H1 (cell line): Measurements from ENCODE around the gene PTPN1. TPM values are rescaled to one million over a fixed set of nuclear protein-coding genes. Genes with fewer than 3 reads are reported as not detected.

Experiments
- CTCF ChIA-PET: fragments of 300-600 bp; sonication (Branson Sonifier 250); formaldehyde crosslinking; loops from one replicate; lab custom pipeline; 2021; ENCODE audit not compliant: partially characterized antibody; lab: Charles Lee
- POLR2A ChIA-PET: fragments of 300-600 bp; sonication (Branson Sonifier 250); formaldehyde crosslinking; loops from one replicate; lab custom pipeline; 2021; ENCODE audit warnings: inconsistent platforms; ENCODE audit not compliant: partially characterized antibody; lab: Charles Lee
- DNase-seq, 2 experiments: peaks; one replicate each; pipeline versions ENCODE4 v3.0.0 to v3.0.0-alpha.2; 2010 to 2022; ENCODE audit warnings: low spot score in 2 of 2, low read depth in 1 of 2, mixed read lengths in 1 of 2
- FAIRE-seq: peaks from 2 replicates; lab custom pipeline; 2011; peaks lifted over from hg19 to GRCh38; lab: Jason Lieb, UNC
- H2AFZ ChIP-seq: 2 replicates; pipeline ENCODE4 v1.8.1; 2012; ENCODE audit warnings: low read length, inconsistent platforms
- H2AK5ac ChIP-seq: 2 replicates; pipeline ENCODE4 v1.6.1; 2013; ENCODE audit warnings: low read depth, low read length
- H2BK120ac ChIP-seq: replicated peaks from 2 replicates; pipeline ENCODE3; 2013; ENCODE audit warnings: low read depth, low read length, inconsistent platforms
- H2BK12ac ChIP-seq: 2 replicates; pipeline ENCODE4 v1.6.1; 2013; ENCODE audit warnings: low read depth, low read length
- H2BK15ac ChIP-seq: 2 replicates; pipeline ENCODE4 v1.6.1; 2013; ENCODE audit warnings: low read length
- H2BK20ac ChIP-seq: 2 replicates; pipeline ENCODE4 v1.6.1; 2013; ENCODE audit warnings: low read length
- H2BK5ac ChIP-seq: 2 replicates; pipeline ENCODE4 v1.6.1; 2013; ENCODE audit warnings: low read depth, low read length
- H3K14ac ChIP-seq: 2 replicates; pipeline ENCODE4 v1.6.1; 2013; ENCODE audit warnings: inconsistent platforms; ENCODE audit not compliant: insufficient read length
- H3K18ac ChIP-seq: 2 replicates; pipeline ENCODE4 v1.6.1; 2013; ENCODE audit warnings: low read length; ENCODE audit errors: extremely low read depth
- H3K23ac ChIP-seq: 2 replicates; pipeline ENCODE4 v1.6.1; 2013; ENCODE audit warnings: inconsistent platforms; ENCODE audit not compliant: insufficient read length
- H3K23me2 ChIP-seq: 2 replicates; pipeline ENCODE4 v1.6.1; 2013; ENCODE audit warnings: low read depth, low read length
- H3K27ac ChIP-seq: 2 replicates; pipeline ENCODE4 v1.6.1; 2011; ENCODE audit warnings: low read depth, low read length, inconsistent platforms
- H3K27me3 ChIP-seq, 4 experiments: replicated peaks in 1 of 4; 1 replicate in 1 of 4; 2 replicates in 3 of 4; pipeline versions ENCODE4 v1.6.1 to v1.8.1; 2011 to 2013; ENCODE audit warnings: low read length in 3 of 4, mild to moderate bottlenecking in 3 of 4, inconsistent platforms in 2 of 4, mixed read lengths in 2 of 4, moderate library complexity in 1 of 4; ENCODE audit not compliant: control insufficient read depth in 3 of 4, insufficient read depth in 3 of 4; ENCODE audit errors: extremely low read depth in 1 of 4
- H3K36me3 ChIP-seq, 4 experiments: 2 replicates each; pipeline versions ENCODE4 v1.6.1 to v1.8.1; 2011 to 2013; ENCODE audit warnings: mild to moderate bottlenecking in 4 of 4, low read length in 3 of 4, moderate library complexity in 2 of 4, control low read depth in 1 of 4, inconsistent platforms in 1 of 4; ENCODE audit not compliant: insufficient read depth in 4 of 4, control insufficient read depth in 2 of 4
- H3K4ac ChIP-seq: replicated peaks from 2 replicates; pipeline ENCODE3; 2013; ENCODE audit warnings: low read length, low read depth, mixed read lengths, inconsistent platforms; ENCODE audit not compliant: insufficient read length
- H3K4me1 ChIP-seq, 4 experiments: replicated peaks in 1 of 4; 1 replicate in 1 of 4; 2 replicates in 3 of 4; pipeline versions ENCODE4 v1.6.1 to v1.8.1; 2011 to 2013; ENCODE audit warnings: low read length in 3 of 4, inconsistent platforms in 2 of 4, mixed read lengths in 1 of 4; ENCODE audit not compliant: insufficient read depth in 4 of 4, control insufficient read depth in 3 of 4
- H3K4me2 ChIP-seq, 2 experiments: 2 replicates each; pipeline versions ENCODE4 v1.6.1 to v1.8.1; 2011 to 2013; ENCODE audit warnings: low read depth in 2 of 2, low read length in 2 of 2, control low read depth in 1 of 2, inconsistent platforms in 1 of 2, mild to moderate bottlenecking in 1 of 2; ENCODE audit not compliant: insufficient read depth in 1 of 2
- H3K4me3 ChIP-seq, 4 experiments: fragments of 200-600, 300-600 bp in 1 of 4; sonication (generic), shearing (Covaris generic), sonication (Bioruptor Twin) in 1 of 4; 2 replicates each; pipeline versions ENCODE4 v1.5.1 to v1.8.1; 2011 to 2016; ENCODE audit warnings: low read length in 4 of 4, low read depth in 3 of 4, control low read depth in 2 of 4, inconsistent platforms in 2 of 4, mild to moderate bottlenecking in 2 of 4, mixed read lengths in 1 of 4, moderate library complexity in 1 of 4; ENCODE audit not compliant: insufficient read depth in 2 of 4; ENCODE audit errors: extremely low read depth in 1 of 4
- H3K56ac ChIP-seq: replicated peaks from 2 replicates; pipeline ENCODE3; 2013; ENCODE audit warnings: low read depth, mild to moderate bottlenecking, mixed read lengths, low read length, inconsistent platforms; ENCODE audit not compliant: insufficient read length
- H3K79me1 ChIP-seq: 2 replicates; pipeline ENCODE4 v1.6.1; 2013; ENCODE audit warnings: low read depth, low read length, control low read depth
- H3K79me2 ChIP-seq, 2 experiments: 2 replicates each; pipeline versions ENCODE4 v1.6.1 to v1.8.1; 2012 to 2013; ENCODE audit warnings: low read length in 2 of 2, mild to moderate bottlenecking in 2 of 2, inconsistent platforms in 1 of 2; ENCODE audit not compliant: insufficient read depth in 2 of 2, control insufficient read depth in 1 of 2
- H3K9ac ChIP-seq, 4 experiments: replicated peaks in 1 of 4; 1 replicate in 1 of 4; 2 replicates in 3 of 4; pipeline versions ENCODE4 v1.6.1 to v1.8.1; 2011 to 2013; ENCODE audit warnings: low read depth in 3 of 4, low read length in 3 of 4, control low read depth in 2 of 4, mild to moderate bottlenecking in 2 of 4, moderate library complexity in 2 of 4, inconsistent platforms in 1 of 4; ENCODE audit errors: extremely low read depth in 1 of 4
- H3K9me3 ChIP-seq, 2 experiments: 2 replicates each; pipeline versions ENCODE4 v1.6.1 to v1.8.1; 2012 to 2013; ENCODE audit warnings: mild to moderate bottlenecking in 2 of 2, moderate library complexity in 2 of 2, control low read depth in 1 of 2, inconsistent platforms in 1 of 2, low read depth in 1 of 2, low read length in 1 of 2, mixed read lengths in 1 of 2; ENCODE audit not compliant: insufficient read depth in 2 of 2
- H4K20me1 ChIP-seq, 2 experiments: replicated peaks in 1 of 2; 2 replicates each; pipeline versions ENCODE3 to v1.8.1; 2011 to 2013; ENCODE audit warnings: inconsistent platforms in 2 of 2, low read length in 2 of 2, mild to moderate bottlenecking in 1 of 2; ENCODE audit not compliant: insufficient read depth in 2 of 2, control insufficient read depth in 1 of 2
- H4K5ac ChIP-seq: 2 replicates; pipeline ENCODE4 v1.6.1; 2013; ENCODE audit warnings: low read length, low read depth, mixed read lengths, inconsistent platforms; ENCODE audit not compliant: insufficient read length
- H4K8ac ChIP-seq: 2 replicates; pipeline ENCODE4 v1.8.0; 2013; ENCODE audit warnings: mild to moderate bottlenecking, moderate library complexity, low read length, inconsistent platforms; ENCODE audit not compliant: insufficient read depth; ENCODE audit errors: extremely low read depth
- H4K91ac ChIP-seq: replicated peaks from 2 replicates; pipeline ENCODE3; 2013; ENCODE audit warnings: low read length, mixed read lengths, inconsistent platforms; ENCODE audit not compliant: insufficient read length
- ASH2L ChIP-seq: fragments of 200-600, 300-600 bp; sonication (generic); IDR thresholded peaks from one replicate; pipeline ENCODE4 v1.7.1; 2017; ENCODE audit warnings: low read length
- BCL11A ChIP-seq, 2 experiments: IDR thresholded peaks; one replicate each; pipeline ENCODE4 v1.6.1; 2011; ENCODE audit warnings: low read depth in 2 of 2, low read length in 2 of 2, mild to moderate bottlenecking in 2 of 2
- BRCA1 ChIP-seq: IDR thresholded peaks from 2 replicates; pipeline ENCODE4 v1.6.1; 2012; ENCODE audit warnings: low read depth, low read length, improper control_type of control experiment
- CHD2 ChIP-seq: IDR thresholded peaks from 2 replicates; pipeline ENCODE4 v1.6.1; 2012; ENCODE audit warnings: low read length, improper control_type of control experiment
- CTBP2 ChIP-seq: IDR thresholded peaks from 2 replicates; pipeline ENCODE4 v1.7.0; 2011; ENCODE audit warnings: borderline replicate concordance, mild to moderate bottlenecking, moderate library complexity, mixed read lengths, low read length; ENCODE audit not compliant: insufficient read depth, insufficient read length
- EZH2 ChIP-seq: fragments of 200-600 bp; sonication (generic); IDR thresholded peaks from 2 replicates; pipeline ENCODE4 v1.7.1; 2012; ENCODE audit warnings: low read depth, mild to moderate bottlenecking, moderate library complexity, low read length, inconsistent platforms; ENCODE audit not compliant: severe bottlenecking
- GABPA ChIP-seq: IDR thresholded peaks from 2 replicates; pipeline ENCODE4 v1.6.1; 2011; ENCODE audit warnings: mild to moderate bottlenecking, low read length, moderate library complexity, borderline replicate concordance; ENCODE audit not compliant: insufficient read depth
- GTF2F1 ChIP-seq: IDR thresholded peaks from 2 replicates; pipeline ENCODE4 v1.6.1; 2012; ENCODE audit warnings: low read depth, low read length, improper control_type of control experiment, borderline replicate concordance
- KDM4A ChIP-seq: IDR thresholded peaks from one replicate; pipeline ENCODE4 v1.7.1; 2012; ENCODE audit warnings: low read depth, mild to moderate bottlenecking, moderate library complexity, low read length, inconsistent platforms; ENCODE audit not compliant: severe bottlenecking
- RXRA ChIP-seq: IDR thresholded peaks from 2 replicates; pipeline ENCODE4 v1.6.1; 2011; ENCODE audit warnings: low read depth, mild to moderate bottlenecking, low read length, moderate library complexity; ENCODE audit not compliant: insufficient read depth
- SAP30 ChIP-seq: fragments of 300-600 bp; sonication (generic); IDR thresholded peaks from 2 replicates; pipeline ENCODE4 v1.7.1; 2012; ENCODE audit warnings: low read length, moderate library complexity, mild to moderate bottlenecking, inconsistent platforms; ENCODE audit not compliant: insufficient read depth, insufficient replicate concordance
- SIX5 ChIP-seq: IDR thresholded peaks from 2 replicates; pipeline ENCODE4 v1.6.1; 2011; ENCODE audit warnings: mild to moderate bottlenecking, low read depth, low read length
- SUZ12 ChIP-seq: fragments of 200-600 bp; sonication (generic); IDR thresholded peaks from 2 replicates; pipeline ENCODE4 v1.6.1; 2012; ENCODE audit warnings: mild to moderate bottlenecking, inconsistent platforms, low read length, moderate library complexity, mixed read lengths
- TAF1 ChIP-seq: IDR thresholded peaks from 2 replicates; pipeline ENCODE4 v1.6.1; 2011; ENCODE audit warnings: mild to moderate bottlenecking, low read depth, low read length
- TBP ChIP-seq: IDR thresholded peaks from 2 replicates; pipeline ENCODE4 v1.6.1; 2011; ENCODE audit warnings: low read depth, low read length, improper control_type of control experiment
- WGBS, 2 experiments: shearing (Covaris generic) in 1 of 2; methylation state at CpG; one replicate each; pipeline versions ENCODE4 v1.1.6 to v1.1.7; 2013 to 2015; ENCODE audit warnings: low lambda C conversion rate in 2 of 2, mixed read lengths in 2 of 2, inconsistent platforms in 1 of 2, low coverage in 1 of 2, missing lambda C conversion rate in 1 of 2; ENCODE audit not compliant: insufficient replicate concordance in 2 of 2, insufficient coverage in 1 of 2, insufficient read length in 1 of 2; ENCODE audit errors: extremely low coverage in 1 of 2, missing lambda C conversion rate in 1 of 2; 5-methylcytosine and 5-hydroxymethylcytosine counted together
- polyA plus RNA-seq, 7 experiments: library from polyadenylated mRNA; depleted of rRNA in 3 of 7; stranded (reverse) in 5 of 7; unstranded in 2 of 7; fragments of >200 nt in 5 of 7; fragments of 200-250 nt in 2 of 7; gene quantifications; 1 replicate in 5 of 7; 2 replicates in 1 of 7; 4 replicates in 1 of 7; pipeline versions ENCODE4 v1.2.1 to v1.2.3, GENCODE V29; 2011 to 2013; ENCODE audit warnings: missing spikeins in 2 of 7, mixed read lengths in 2 of 7
- total RNA-seq: library from RNA; stranded (reverse); fragmentation: NEBNext Ultra II Directional; extraction: Animal tissue kit (Norgen Biotek cat#: 25700); gene quantifications from 2 replicates; pipeline ENCODE4 v1.2.1, GENCODE V29; 2021

PTPN1 gene
- total and polyA plus RNA-seq, 2 of the 8 experiments (the other 6 are each of a cell fraction or from before 2014, with no cell fraction given) = 18.6 to 32.1 TPM

- Histone ChIP-seq H3K79me2 (peaks cover 8 to 80% of the 10 kb centered on the region in 2 experiments), H3K4me3 (no peak overlapping the region), H3K23ac (no peak overlapping the region), H3K4me1 (peaks cover 3 to 7% (median 5%) of the 10 kb centered on the region in 4 experiments), H3K4ac (no peak overlapping the region), H4K8ac (no peak overlapping the region), H3K9me3 (no peaks in the 10 kb centered on the region), H2BK15ac (no peak overlapping the region), H3K9ac (no peak overlapping the region), H2BK120ac (no peak overlapping the region), H3K4me2 (no peak overlapping the region), H2AFZ (no peak overlapping the region), H2AK5ac (no peak overlapping the region), H4K91ac (no peak overlapping the region), H3K27me3 (no peaks in the 10 kb centered on the region), H3K79me1 (peaks cover 11% of the 10 kb centered on the region; the same call in 1 of the 2 replicates), H4K5ac (no peak overlapping the region), H2BK5ac (no peak overlapping the region), H3K23me2 (peaks cover 8% of the 10 kb centered on the region; the same call in 1 of the 2 replicates), H3K14ac (no peak overlapping the region), H4K20me1 (peaks cover 2 to 8% of the 10 kb centered on the region in 2 experiments), H3K27ac (no peak overlapping the region), H3K18ac (no peak overlapping the region), H3K36me3 (no peaks in the 10 kb centered on the region), H3K56ac (no peak overlapping the region), H2BK12ac (no peak overlapping the region), H2BK20ac (no peak overlapping the region)
- WGBS, 2 experiments = 83% methylated on average over 2 of the region's 2 CpGs; no CpG with 5 or more reads in 1 of the 2 experiments
- POLR2A ChIA-PET = interaction anchor here (1.2 to 1.6 kb wide), 2 partner anchors 13 to 26 kb away, joined by 3 to 5 read pairs; no protein-coding TSS in a partner anchor
- CTCF ChIA-PET = interaction anchor here (0.6 to 2.5 kb wide), 4 partner anchors 10 to 111 kb away, joined by 3 to 19 read pairs (median 4); no protein-coding TSS in a partner anchor
- DNase-seq (no peak), FAIRE-seq (no peak)
- no peak for TF ChIP-seq BRCA1
- TF ChIP-seq BCL11A (IDR thresholded peaks at IDR 0.05; ENCODE audit: low read depth in 2 of 2, low read length in 2 of 2) = no peak
- TF ChIP-seq KDM4A = no peak
- TF ChIP-seq CTBP2 = no peak
- no peak for TF ChIP-seq SAP30
- TF ChIP-seq GTF2F1 = no peak
- TF ChIP-seq ASH2L = no peak
- no peak for TF ChIP-seq CHD2
- TF ChIP-seq GABPA = no peak
- no peak for TF ChIP-seq RXRA
- TF ChIP-seq SUZ12 = no peak
- no peak for TF ChIP-seq SIX5
- TF ChIP-seq EZH2 = no peak
- TF ChIP-seq TBP = no peak
- no peak for TF ChIP-seq TAF1
Measured at GRCh38 chr20:50514035-50514337, 3.8 kb downstream of the PTPN1 start.
